Astrocyte (in vitro differentiated cells and primary cell): ENCODE measurements around the gene MCCC1. TPM values are rescaled to one million over a fixed set of nuclear protein-coding genes. Genes with fewer than 3 reads are reported as not detected.

ENCODE experiments used
- DNase-seq: peaks from one replicate; pipeline ENCODE4 v3.0.0-alpha.2; 2010; ENCODE audit warnings: low read depth
- FAIRE-seq: peaks from 2 replicates; lab custom pipeline; 2011; peaks lifted over from hg19 to GRCh38; lab: Jason Lieb, UNC
- H2AFZ ChIP-seq: 2 replicates; pipeline ENCODE4 v1.6.0; 2012; ENCODE audit warnings: low read depth, low read length, inconsistent platforms
- H3K27ac ChIP-seq: 2 replicates; pipeline ENCODE4 v1.5.1; 2011; ENCODE audit warnings: low read depth, low read length, inconsistent platforms
- H3K27me3 ChIP-seq: 2 replicates; pipeline ENCODE4 v1.6.0; 2011; ENCODE audit warnings: low read length, inconsistent platforms; ENCODE audit not compliant: insufficient read depth
- H3K36me3 ChIP-seq: 2 replicates; pipeline ENCODE4 v1.5.1; 2011; ENCODE audit warnings: low read length, inconsistent platforms; ENCODE audit not compliant: insufficient read depth
- H3K4me1 ChIP-seq: 2 replicates; pipeline ENCODE4 v1.5.1; 2011; ENCODE audit warnings: low read length, inconsistent platforms; ENCODE audit not compliant: insufficient read depth
- H3K4me2 ChIP-seq: 2 replicates; pipeline ENCODE4 v1.6.0; 2012; ENCODE audit warnings: low read length, inconsistent platforms
- H3K4me3 ChIP-seq: 2 replicates; pipeline ENCODE4 v1.5.1; 2011; ENCODE audit warnings: low read depth, mild to moderate bottlenecking, low read length, inconsistent platforms; ENCODE audit not compliant: insufficient read depth
- H3K79me2 ChIP-seq: 2 replicates; pipeline ENCODE4 v1.6.0; 2012; ENCODE audit warnings: mild to moderate bottlenecking, low read length, inconsistent platforms; ENCODE audit not compliant: insufficient read depth
- H3K9ac ChIP-seq: 2 replicates; pipeline ENCODE4 v1.6.0; 2012; ENCODE audit warnings: mild to moderate bottlenecking, low read length, inconsistent platforms
- H3K9me3 ChIP-seq: 2 replicates; pipeline ENCODE4 v1.5.1; 2012; ENCODE audit warnings: low read depth, mild to moderate bottlenecking, low read length, inconsistent platforms; ENCODE audit not compliant: insufficient read depth
- H4K20me1 ChIP-seq: 2 replicates; pipeline ENCODE4 v1.6.0; 2012; ENCODE audit warnings: low read length, inconsistent platforms; ENCODE audit not compliant: insufficient read depth
- H3K27ac Mint-ChIP-seq: one replicate; pipeline ENCODE4 v1.8.0; 2021; ENCODE audit warnings: mild to moderate bottlenecking, mixed read lengths; ENCODE audit not compliant: unreplicated experiment
- H3K27me3 Mint-ChIP-seq: one replicate; pipeline ENCODE4 v1.8.0; 2021; ENCODE audit warnings: low read depth, mixed read lengths; ENCODE audit not compliant: unreplicated experiment
- H3K36me3 Mint-ChIP-seq: one replicate; pipeline ENCODE4 v1.8.0; 2021; ENCODE audit warnings: low read depth, mixed read lengths; ENCODE audit not compliant: unreplicated experiment
- H3K4me1 Mint-ChIP-seq: one replicate; pipeline ENCODE4 v1.8.0; 2021; ENCODE audit warnings: low read depth, mixed read lengths; ENCODE audit not compliant: unreplicated experiment
- H3K4me3 Mint-ChIP-seq: one replicate; pipeline ENCODE4 v1.8.0; 2021; ENCODE audit warnings: mild to moderate bottlenecking, moderate library complexity, mixed read lengths; ENCODE audit not compliant: unreplicated experiment
- H3K9me3 Mint-ChIP-seq: one replicate; pipeline ENCODE4 v1.8.0; 2021; ENCODE audit warnings: mild to moderate bottlenecking, mixed read lengths; ENCODE audit not compliant: unreplicated experiment
- EZH2 ChIP-seq: IDR thresholded peaks from 2 replicates; pipeline ENCODE4 v1.6.1; 2012; ENCODE audit warnings: mild to moderate bottlenecking, low read length, inconsistent platforms; ENCODE audit not compliant: insufficient read depth
- total RNA-seq: library from RNA; stranded (reverse); gene quantifications from 2 replicates; pipeline ENCODE4 v1.2.1, GENCODE V29; 2021
- TF ChIP-seq, protein P1 (sequence below): IDR thresholded peaks from 2 replicates; pipeline ENCODE4 v1.5.1; 2011; ENCODE audit warnings: low read depth, mild to moderate bottlenecking, inconsistent platforms, low read length, moderate library complexity; ENCODE audit not compliant: insufficient read depth

Gene MCCC1
- total RNA-seq, 1 donor from 2014 or later: 13.4 TPM

- Mint-ChIP-seq H3K4me1 (no peaks in the 10 kb centered on the region), H3K27me3 (no peaks in the 10 kb centered on the region), H3K9me3 (no peaks in the 10 kb centered on the region), H3K27ac (no peak overlapping the region), H3K4me3 (no peak overlapping the region), H3K36me3 (peaks cover 9% of the 10 kb centered on the region)
- H4K20me1 ChIP-seq: no peaks in the 10 kb centered on the region
- peaks cover 4% of the 10 kb centered on the region for H3K36me3 ChIP-seq
- H3K9me3 ChIP-seq: no peaks in the 10 kb centered on the region
- DNase-seq (no peak), FAIRE-seq (no peak)
- no peaks in the 10 kb centered on the region for H3K4me1 ChIP-seq
- no peaks in the 10 kb centered on the region for H3K27me3 ChIP-seq
- H3K27ac ChIP-seq: no peak overlapping the region
- TF ChIP-seq, protein P1, sequence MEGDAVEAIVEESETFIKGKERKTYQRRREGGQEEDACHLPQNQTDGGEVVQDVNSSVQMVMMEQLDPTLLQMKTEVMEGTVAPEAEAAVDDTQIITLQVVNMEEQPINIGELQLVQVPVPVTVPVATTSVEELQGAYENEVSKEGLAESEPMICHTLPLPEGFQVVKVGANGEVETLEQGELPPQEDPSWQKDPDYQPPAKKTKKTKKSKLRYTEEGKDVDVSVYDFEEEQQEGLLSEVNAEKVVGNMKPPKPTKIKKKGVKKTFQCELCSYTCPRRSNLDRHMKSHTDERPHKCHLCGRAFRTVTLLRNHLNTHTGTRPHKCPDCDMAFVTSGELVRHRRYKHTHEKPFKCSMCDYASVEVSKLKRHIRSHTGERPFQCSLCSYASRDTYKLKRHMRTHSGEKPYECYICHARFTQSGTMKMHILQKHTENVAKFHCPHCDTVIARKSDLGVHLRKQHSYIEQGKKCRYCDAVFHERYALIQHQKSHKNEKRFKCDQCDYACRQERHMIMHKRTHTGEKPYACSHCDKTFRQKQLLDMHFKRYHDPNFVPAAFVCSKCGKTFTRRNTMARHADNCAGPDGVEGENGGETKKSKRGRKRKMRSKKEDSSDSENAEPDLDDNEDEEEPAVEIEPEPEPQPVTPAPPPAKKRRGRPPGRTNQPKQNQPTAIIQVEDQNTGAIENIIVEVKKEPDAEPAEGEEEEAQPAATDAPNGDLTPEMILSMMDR: no peak
- TF ChIP-seq EZH2: no peak
- no peak overlapping the region for H2AFZ ChIP-seq
- H3K4me2 ChIP-seq: no peak overlapping the region
- H3K4me3 ChIP-seq: no peak overlapping the region
- H3K9ac ChIP-seq: no peak overlapping the region
- H3K79me2 ChIP-seq: no peaks in the 10 kb centered on the region
Observed at GRCh38 chr3:183022936-183023516, 76.3 kb downstream of the MCCC1 start.

DNA sequence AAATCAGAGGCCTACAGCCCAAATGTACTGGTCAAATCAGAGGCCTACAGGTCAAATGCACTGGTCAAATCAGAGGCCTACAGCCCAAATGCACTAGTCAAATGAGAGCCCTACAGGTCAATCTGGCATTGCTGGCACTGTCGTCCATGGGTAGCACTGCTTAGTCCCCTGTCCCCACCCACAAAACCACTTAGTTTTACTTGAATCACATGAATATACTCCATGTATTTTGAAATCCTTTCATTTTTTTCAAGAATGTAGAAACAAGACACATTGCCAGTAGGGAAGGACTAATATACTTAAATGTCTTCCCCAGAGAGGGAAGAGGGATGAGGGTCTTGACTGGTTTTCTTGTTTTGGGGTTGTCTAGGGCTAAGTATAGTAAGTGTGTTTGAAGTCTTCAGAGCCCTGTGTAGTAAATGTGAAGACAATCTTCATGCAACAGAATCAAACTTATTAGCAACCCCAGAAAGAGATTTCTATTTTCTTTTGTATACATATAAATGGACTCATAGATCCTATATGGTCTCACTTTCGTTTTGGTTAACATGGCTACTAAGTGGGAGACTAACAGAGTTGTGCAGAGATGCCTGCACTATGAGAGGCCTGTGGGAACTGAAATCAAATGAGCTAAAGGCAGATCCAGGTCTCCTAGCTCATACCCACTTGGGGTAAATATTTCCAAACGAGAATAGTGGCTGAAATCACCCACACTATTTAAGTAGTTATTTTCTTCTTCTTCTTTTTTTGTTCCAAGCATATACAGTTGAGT lies 80.7 kb downstream of the MCCC1 start:
- no peak overlapping the region for H3K4me3 ChIP-seq
- H3K9ac ChIP-seq: no peak overlapping the region
- H3K79me2 ChIP-seq: no peaks in the 10 kb centered on the region
- no peak for TF ChIP-seq EZH2
- TF ChIP-seq, protein P1: no peak
- H3K27me3 ChIP-seq: no peaks in the 10 kb centered on the region
- FAIRE-seq: no peak
- H3K4me1 ChIP-seq: no peaks in the 10 kb centered on the region
- DNase-seq: no peak
- peaks cover 8% of the 10 kb centered on the region for H3K36me3 Mint-ChIP-seq
- no peaks in the 10 kb centered on the region for H3K27me3 Mint-ChIP-seq
- H4K20me1 ChIP-seq: no peaks in the 10 kb centered on the region
- no peak overlapping the region for H3K27ac Mint-ChIP-seq
- no peak overlapping the region for H2AFZ ChIP-seq
- peaks cover 4% of the 10 kb centered on the region for H3K36me3 ChIP-seq
- no peaks in the 10 kb centered on the region for H3K9me3 Mint-ChIP-seq
- H3K4me2 ChIP-seq: no peak overlapping the region
- H3K9me3 ChIP-seq: no peaks in the 10 kb centered on the region
- H3K4me1 Mint-ChIP-seq: no peaks in the 10 kb centered on the region
- H3K4me3 Mint-ChIP-seq: no peak overlapping the region
- H3K27ac ChIP-seq: no peak overlapping the region

DNA sequence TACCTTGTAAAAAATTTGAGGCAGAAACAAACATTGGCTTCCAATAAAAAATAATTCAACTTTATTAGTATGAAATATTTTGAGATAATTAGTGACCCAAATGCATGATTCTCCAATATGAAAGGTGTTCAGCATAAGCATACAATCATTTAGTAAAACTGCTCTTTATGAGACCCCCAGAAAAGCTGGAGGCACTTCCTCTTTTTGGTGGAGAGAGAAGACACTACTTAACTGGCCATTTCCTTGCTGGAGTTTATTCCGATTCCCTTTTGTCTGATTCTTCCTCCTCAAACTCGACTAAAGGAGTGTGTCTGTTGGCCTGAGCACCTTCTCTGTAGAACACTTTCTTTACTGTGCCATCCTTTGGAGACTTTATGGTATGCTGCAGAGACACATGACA lies 84.1 kb downstream of the MCCC1 start:
- H3K79me2 ChIP-seq: no peaks in the 10 kb centered on the region
- no peak overlapping the region for H3K27ac ChIP-seq
- H3K4me1 Mint-ChIP-seq: no peaks in the 10 kb centered on the region
- no peak overlapping the region for H3K9ac ChIP-seq
- no peaks in the 10 kb centered on the region for H3K4me1 ChIP-seq
- H3K36me3 ChIP-seq: peaks cover 2% of the 10 kb centered on the region
- no peaks in the 10 kb centered on the region for H3K27me3 ChIP-seq
- H3K27me3 Mint-ChIP-seq: no peaks in the 10 kb centered on the region
- no peaks in the 10 kb centered on the region for H3K9me3 Mint-ChIP-seq
- H2AFZ ChIP-seq: no peak overlapping the region
- peaks cover 8% of the 10 kb centered on the region for H3K36me3 Mint-ChIP-seq
- no peaks in the 10 kb centered on the region for H4K20me1 ChIP-seq
- DNase-seq (no peak), FAIRE-seq (no peak)
- TF ChIP-seq, protein P1: no peak
- no peak for TF ChIP-seq EZH2
- no peaks in the 10 kb centered on the region for H3K9me3 ChIP-seq
- H3K27ac Mint-ChIP-seq: no peak overlapping the region
- H3K4me3 ChIP-seq: no peak overlapping the region
- H3K4me3 Mint-ChIP-seq: no peak overlapping the region
- no peak overlapping the region for H3K4me2 ChIP-seq
